HEK293 (cell line): ENCODE data around the gene CUL7.

Experiments used
- TRIM28 ChIP-seq: IDR thresholded peaks from 2 replicates; pipeline ENCODE4 v1.6.1; 2011; ENCODE audit warnings: low read length, control low read depth, borderline replicate concordance
- ZBTB17 ChIP-seq: fragments of 450-650 bp; formaldehyde crosslinking; IDR thresholded peaks from 2 replicates; pipeline ENCODE4 v1.5.1; 2016; ENCODE audit warnings: missing biosample characterization, missing genetic modification characterization
- ZNF274 ChIP-seq, 2 experiments: fragments of 200-500 bp in 1 of 2; fragments of 450-650 bp in 1 of 2; sonication (Bioruptor generic) in 1 of 2; formaldehyde crosslinking in 1 of 2; IDR thresholded peaks; 2 replicates each; pipeline versions ENCODE4 v1.5.1 to v1.6.1; 2014 to 2016; ENCODE audit warnings: borderline replicate concordance in 1 of 2, inconsistent platforms in 1 of 2, low read length in 1 of 2, missing biosample characterization in 1 of 2, missing genetic modification characterization in 1 of 2
- ZNF473 ChIP-seq: fragments of 450-650 bp; formaldehyde crosslinking; IDR thresholded peaks from 2 replicates; pipeline ENCODE4 v1.5.1; 2017; ENCODE audit warnings: missing biosample characterization, missing genetic modification characterization
- TF ChIP-seq, protein P1 (sequence below): fragments of 450-650 bp; formaldehyde crosslinking; IDR thresholded peaks from 2 replicates; pipeline ENCODE4 v1.5.1; 2016; ENCODE audit warnings: missing biosample characterization, missing genetic modification characterization

GRCh38 chr6:43093436-43094289, 40.0 kb upstream of the CUL7 start:
- TF ChIP-seq ZBTB17 (tag by site-specific recombination) (peak; percentile 45), ZNF473 (no peak), ZNF274 (IDR thresholded peaks at IDR 0.05; ENCODE audit: low read length) (no peak), ZNF274 (tag by site-specific recombination; IDR thresholded peaks at IDR 0.05; ENCODE audit: borderline replicate concordance) (no peak), TRIM28 (no peak)
- TF ChIP-seq, protein P1, sequence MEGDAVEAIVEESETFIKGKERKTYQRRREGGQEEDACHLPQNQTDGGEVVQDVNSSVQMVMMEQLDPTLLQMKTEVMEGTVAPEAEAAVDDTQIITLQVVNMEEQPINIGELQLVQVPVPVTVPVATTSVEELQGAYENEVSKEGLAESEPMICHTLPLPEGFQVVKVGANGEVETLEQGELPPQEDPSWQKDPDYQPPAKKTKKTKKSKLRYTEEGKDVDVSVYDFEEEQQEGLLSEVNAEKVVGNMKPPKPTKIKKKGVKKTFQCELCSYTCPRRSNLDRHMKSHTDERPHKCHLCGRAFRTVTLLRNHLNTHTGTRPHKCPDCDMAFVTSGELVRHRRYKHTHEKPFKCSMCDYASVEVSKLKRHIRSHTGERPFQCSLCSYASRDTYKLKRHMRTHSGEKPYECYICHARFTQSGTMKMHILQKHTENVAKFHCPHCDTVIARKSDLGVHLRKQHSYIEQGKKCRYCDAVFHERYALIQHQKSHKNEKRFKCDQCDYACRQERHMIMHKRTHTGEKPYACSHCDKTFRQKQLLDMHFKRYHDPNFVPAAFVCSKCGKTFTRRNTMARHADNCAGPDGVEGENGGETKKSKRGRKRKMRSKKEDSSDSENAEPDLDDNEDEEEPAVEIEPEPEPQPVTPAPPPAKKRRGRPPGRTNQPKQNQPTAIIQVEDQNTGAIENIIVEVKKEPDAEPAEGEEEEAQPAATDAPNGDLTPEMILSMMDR (tag by site-specific recombination) = no peak
